GM18526 (cell line): ENCODE results near the gene SLCO1A2.

ENCODE experiments used
- POLR2A ChIP-seq: IDR thresholded peaks from 3 replicates; pipeline ENCODE4 v1.6.1; 2011; ENCODE audit not compliant: insufficient read length; ENCODE audit errors: extremely low read depth

Gene SLCO1A2

DNA sequence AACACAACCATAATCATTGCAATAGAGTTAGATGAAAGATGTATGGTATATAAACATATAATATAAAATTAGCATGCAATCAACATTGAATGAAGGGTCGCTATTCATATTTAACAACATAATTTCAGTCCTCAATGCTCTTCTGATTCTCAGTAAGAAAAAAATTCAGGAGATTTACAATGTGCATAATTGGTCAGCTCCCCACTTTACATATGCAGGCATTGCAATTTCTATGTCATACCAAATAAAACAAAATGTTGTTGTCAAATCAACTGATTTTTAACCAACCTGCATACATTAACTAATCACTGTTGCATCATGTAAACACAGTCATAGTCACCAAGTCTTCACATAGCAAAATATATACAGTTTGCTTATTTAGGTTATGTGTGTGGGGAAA, 5.2 kb upstream of the SLCO1A2 start:
- TF ChIP-seq POLR2A: no peak

DNA sequence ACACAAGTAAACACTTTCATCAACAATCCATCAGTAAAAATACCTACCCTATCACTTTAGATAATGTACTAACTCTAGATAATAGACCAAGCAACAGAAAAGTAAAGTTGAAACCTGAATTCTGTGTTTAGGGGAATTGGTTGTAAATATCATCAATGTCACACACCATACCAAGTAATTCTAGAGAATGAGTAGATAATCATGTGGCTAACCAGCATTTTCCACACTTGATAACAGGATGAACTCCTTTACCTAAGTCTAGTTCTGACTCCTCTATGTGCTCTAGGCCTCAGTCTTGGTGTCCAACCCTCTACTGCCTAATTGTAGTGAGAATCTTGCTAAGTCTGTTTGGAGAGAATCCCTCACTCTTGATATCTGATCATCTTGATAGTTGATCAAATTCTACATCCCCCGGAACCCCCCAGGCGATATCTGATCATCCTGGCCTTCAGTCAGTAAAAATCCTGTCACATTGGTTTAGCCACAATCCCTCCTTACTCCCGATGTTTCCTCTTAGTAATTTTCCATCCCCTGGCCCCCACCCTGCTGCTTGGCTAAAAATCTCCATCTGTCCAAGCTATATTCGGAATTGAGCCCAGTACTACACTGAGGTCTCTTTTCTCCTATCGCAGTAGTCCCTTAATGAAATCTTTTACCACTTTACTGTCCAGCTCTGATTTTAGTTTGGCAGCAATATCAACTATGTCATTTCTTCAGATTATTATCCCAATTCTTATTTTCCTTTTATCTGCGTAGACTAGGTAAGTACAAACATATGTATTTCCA, 3.4 kb upstream of the SLCO1A2 start:
- TF ChIP-seq POLR2A: no peak

GRCh38 chr12:21337453-21337852, 2.7 kb upstream of the SLCO1A2 start:
- TF ChIP-seq POLR2A: no peak

- TF ChIP-seq POLR2A: no peak
Measured at GRCh38 chr12:21336656-21337055, 1.9 kb upstream of the SLCO1A2 start.

DNA sequence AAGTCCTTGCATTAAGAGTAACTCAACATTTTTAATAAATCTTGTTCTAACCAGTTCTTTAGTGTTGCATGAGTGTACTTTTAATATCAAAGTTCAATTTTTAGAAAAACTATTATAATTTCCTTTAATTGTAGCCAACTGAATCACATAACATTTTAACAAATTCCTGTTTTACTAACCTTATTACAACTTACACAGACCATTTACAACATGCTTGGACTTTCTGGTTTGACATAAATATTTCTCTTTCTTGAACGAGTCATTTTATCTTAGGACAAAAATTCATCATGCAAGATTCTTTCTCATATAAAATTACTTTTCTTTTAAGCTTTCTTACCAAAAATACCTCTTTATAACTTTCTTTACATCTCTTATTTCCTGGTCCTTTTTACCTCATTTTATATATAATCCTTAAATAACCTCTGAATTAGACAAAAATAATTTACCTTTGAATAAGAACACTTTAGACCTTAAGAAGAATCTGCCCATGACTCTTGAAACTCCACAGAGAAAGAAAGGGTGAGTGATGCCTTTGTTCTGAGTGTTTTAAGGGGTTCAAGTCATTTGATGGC, 3.9 kb downstream of the SLCO1A2 start:
- TF ChIP-seq POLR2A: no peak

DNA sequence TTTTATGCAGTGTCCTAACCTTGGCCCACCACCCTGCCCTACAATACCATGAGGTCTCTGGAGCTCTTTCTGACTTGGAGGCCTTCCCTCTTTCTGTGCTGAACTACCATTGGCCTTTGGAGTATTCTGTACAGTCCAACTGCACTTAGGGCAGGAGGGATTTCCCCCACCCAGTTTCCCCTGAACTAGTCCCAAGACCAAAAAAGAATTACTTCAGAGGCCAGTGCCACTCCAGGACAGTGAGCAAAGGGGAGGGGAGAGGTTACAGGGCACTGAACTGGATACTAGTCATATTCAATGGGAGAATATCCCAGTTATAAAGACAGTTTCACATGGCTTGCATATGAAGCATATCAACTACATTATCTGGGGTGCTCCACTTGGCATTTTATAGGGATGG, 6.1 kb downstream of the SLCO1A2 start:
- no peak for TF ChIP-seq POLR2A

DNA sequence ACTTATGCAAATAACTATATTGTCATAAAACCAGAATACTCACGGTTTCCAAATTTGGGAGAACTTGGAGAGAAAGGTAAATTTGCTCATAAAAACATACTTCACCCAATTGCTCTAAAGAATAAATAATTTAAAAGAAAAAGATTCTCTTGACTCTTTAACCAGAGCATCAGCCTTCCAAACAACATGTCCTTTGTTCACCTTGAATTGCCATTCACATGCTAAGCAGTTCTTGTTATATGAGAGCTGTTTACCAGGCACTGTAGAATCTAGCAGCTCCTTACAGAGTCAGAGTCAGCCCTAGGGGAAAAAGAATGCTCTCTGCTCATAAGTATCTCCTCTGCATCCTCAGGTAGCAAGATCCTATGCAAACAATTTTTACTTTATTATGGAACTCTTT, 10.2 kb downstream of the SLCO1A2 start:
- no peak for TF ChIP-seq POLR2A

DNA sequence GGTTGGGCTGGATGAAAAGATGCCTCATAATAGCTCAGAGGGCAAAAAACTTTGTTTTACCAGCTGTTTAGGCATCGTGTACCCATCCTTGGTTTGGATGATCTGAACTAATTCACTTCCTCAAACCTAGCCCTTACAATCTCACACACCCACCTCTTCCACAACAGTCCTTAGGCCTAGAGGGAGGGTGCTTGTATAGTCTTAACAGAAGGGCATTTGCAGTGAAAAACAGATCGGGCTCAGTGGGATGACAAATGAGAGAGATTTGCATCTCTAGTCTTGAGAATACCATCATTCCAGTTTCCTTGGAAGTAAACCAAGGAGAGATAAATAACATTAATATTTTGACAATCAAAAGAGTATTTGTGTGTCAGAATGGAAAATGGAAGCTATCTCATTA, 11.0 kb downstream of the SLCO1A2 start:
- TF ChIP-seq POLR2A: no peak

GRCh38 chr12:21308785-21309184, 25.9 kb downstream of the SLCO1A2 start:
- no peak for TF ChIP-seq POLR2A

- no peak for TF ChIP-seq POLR2A
Measured at GRCh38 chr12:21305661-21306060, 29.1 kb downstream of the SLCO1A2 start.

- no peak for TF ChIP-seq POLR2A
Measured at GRCh38 chr12:21300632-21301031, 34.1 kb downstream of the SLCO1A2 start.

DNA sequence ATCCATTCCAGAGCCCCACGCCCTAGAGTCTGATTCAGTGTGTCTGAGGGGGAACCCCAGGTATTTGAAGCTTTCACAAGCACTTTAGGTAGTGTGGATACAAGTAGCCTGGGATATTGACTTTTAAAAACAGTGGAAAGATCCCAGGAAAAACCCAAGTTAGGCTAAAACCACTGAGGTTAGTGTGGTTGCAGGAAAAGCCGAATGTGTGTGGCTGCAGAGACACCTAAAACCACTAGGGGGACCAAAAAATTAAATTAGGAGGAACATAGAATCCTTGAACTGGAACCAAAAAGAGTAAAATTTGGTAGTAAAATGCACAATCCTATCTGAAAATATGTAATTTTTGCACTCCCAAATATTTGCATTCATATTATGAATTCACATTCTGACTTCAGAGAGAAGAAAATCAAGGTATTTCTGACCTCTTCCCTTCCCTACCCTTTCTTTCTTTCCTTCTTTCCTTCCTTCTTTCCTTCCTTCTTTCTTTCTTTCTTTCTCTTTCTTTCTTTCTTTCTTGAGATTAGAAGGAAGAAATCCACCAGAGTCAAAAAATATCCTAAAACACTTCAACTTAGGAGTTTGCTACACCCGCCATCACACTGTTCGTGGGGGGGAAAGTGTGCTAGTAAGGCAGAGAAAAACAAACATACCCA, 37.8 kb downstream of the SLCO1A2 start:
- no peak for TF ChIP-seq POLR2A

DNA sequence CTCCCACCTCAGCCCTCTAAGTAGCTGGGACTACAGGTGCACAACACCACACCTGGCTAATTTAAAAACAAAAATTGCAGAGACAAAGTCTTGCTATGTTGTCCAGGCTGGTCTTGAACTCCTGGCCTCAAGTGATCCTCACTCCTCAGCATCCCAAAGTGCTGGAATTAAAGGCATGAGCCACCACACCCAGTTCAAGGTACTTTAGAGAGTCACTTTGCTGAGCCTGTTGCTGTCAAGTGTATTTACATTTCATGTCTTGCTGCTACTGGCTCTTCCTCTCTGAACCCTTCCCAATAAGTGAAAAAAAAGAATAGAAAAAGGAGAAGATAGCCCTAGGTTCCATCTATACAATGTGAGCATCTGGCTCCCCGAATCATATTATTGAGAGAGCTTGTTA, 38.4 kb downstream of the SLCO1A2 start:
- no peak for TF ChIP-seq POLR2A

DNA sequence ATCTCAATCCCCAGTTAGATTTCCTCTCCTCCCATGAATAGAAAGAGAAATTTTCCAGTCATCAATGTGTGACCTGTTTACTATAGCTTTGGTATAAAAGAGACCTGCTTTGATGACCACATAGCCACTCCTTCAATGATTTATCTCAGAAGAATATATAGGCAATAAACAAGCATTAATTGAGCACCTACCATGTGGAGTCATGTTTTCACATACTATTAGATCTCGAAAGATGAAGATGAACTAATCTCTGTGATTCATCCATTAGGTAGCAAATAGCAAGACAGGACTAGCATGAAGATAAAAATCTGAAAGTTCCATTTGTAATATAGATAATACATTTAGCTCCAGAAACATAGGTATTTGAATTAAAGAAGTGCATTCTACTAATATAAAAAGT, 40.5 kb downstream of the SLCO1A2 start:
- no peak for TF ChIP-seq POLR2A

- no peak for TF ChIP-seq POLR2A
Measured at GRCh38 chr12:21292111-21292510, 42.6 kb downstream of the SLCO1A2 start.

DNA sequence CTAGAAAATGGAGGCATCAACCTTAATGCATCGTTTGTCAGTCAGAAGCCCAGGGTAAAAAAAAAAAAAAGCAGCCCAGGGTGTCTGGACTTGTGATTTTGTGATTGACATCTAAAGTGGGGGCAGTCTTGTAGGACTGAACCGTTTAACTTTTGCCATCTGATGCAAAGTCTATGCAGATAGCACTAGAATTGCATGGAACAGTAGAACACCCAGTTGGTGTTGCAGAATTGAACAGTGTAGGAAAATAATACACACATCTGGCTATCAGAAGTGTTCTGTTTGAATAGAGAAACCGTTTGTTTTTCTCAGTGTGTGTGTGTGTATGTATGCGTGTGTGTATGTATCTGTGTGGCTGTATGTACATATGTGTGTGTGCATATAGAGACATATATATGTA, 45.0 kb downstream of the SLCO1A2 start:
- no peak for TF ChIP-seq POLR2A
